ENCODE results near the gene CBLN3.

The CBLN3 gene

GRCh38 chr14:24414077-24414476 is 15.4 kb downstream of the CBLN3 start:
- Histone ChIP-seq H3K9ac (ENCODE audit: low read length) (no peak overlapping the region), H2BK5ac (ENCODE audit: low read depth, low read length, poor library complexity) (no peak overlapping the region), H3K36me3 (ENCODE audit: control insufficient read depth in 1 of 2, insufficient read depth in 2 of 2, low read length in 2 of 2) (peaks cover 56 to 62% of the 10 kb centered on the region in 2 experiments), H3K4me1 (ENCODE audit: control insufficient read depth in 1 of 2, insufficient read depth in 2 of 2, low read length in 2 of 2) (no peaks in the 10 kb centered on the region), H3K79me1 (ENCODE audit: low read length) (no peaks in the 10 kb centered on the region), H3K27ac (ENCODE audit: low read depth, low read length) (no peak overlapping the region), H4K91ac (ENCODE audit: low read depth, low read length) (no peak overlapping the region), H2AK5ac (ENCODE audit: low read length) (no peak overlapping the region), H2AFZ (ENCODE audit: insufficient read depth, low read length, poor library complexity) (no peak overlapping the region), H3K18ac (ENCODE audit: low read length) (no peak overlapping the region), H3K9me3 (ENCODE audit: insufficient read depth, low read depth, low read length) (no peaks in the 10 kb centered on the region), H3K4me3 (ENCODE audit: low read depth, low read length) (no peak overlapping the region), H3K23ac (ENCODE audit: low read length) (no peak overlapping the region), H4K8ac (ENCODE audit: low read depth, low read length) (no peak overlapping the region), H3K4ac (ENCODE audit: low read depth, low read length) (no peak overlapping the region), H3K14ac (ENCODE audit: low read length) (no peak overlapping the region), H4K12ac (ENCODE audit: low read depth, low read length) (no peak overlapping the region), H3K79me2 (ENCODE audit: control insufficient read depth, insufficient read depth, low read length, poor library complexity) (no peaks in the 10 kb centered on the region), H3K27me3 (ENCODE audit: insufficient read depth, low read length) (no peaks in the 10 kb centered on the region), H2BK120ac (ENCODE audit: insufficient read depth, low read length, poor library complexity) (no peak overlapping the region), H2BK12ac (ENCODE audit: low read length) (no peak overlapping the region), H3K4me2 (ENCODE audit: low read length) (no peak overlapping the region)
- no CpG with 5 or more reads among the region's 1 CpG for WGBS (ENCODE audit: extremely low coverage, insufficient coverage, insufficient read length)
- no peak for DNase-seq

- WGBS (ENCODE audit: extremely low coverage, insufficient coverage, insufficient read length) = no CpG with 5 or more reads among the region's 16 CpGs
- Histone ChIP-seq H3K79me1 (ENCODE audit: low read length) (no peaks in the 10 kb centered on the region), H2BK120ac (ENCODE audit: insufficient read depth, low read length, poor library complexity) (no peak overlapping the region), H3K9me3 (ENCODE audit: insufficient read depth, low read depth, low read length) (no peaks in the 10 kb centered on the region), H4K91ac (ENCODE audit: low read depth, low read length) (no peak overlapping the region), H4K12ac (ENCODE audit: low read depth, low read length) (no peak overlapping the region), H3K27ac (ENCODE audit: low read depth, low read length) (no peak overlapping the region), H3K23ac (ENCODE audit: low read length) (no peak overlapping the region), H2BK5ac (ENCODE audit: low read depth, low read length, poor library complexity) (no peak overlapping the region), H3K27me3 (ENCODE audit: insufficient read depth, low read length) (no peaks in the 10 kb centered on the region), H3K18ac (ENCODE audit: low read length) (no peak overlapping the region), H3K4me2 (ENCODE audit: low read length) (no peak overlapping the region), H3K79me2 (ENCODE audit: control insufficient read depth, insufficient read depth, low read length, poor library complexity) (no peaks in the 10 kb centered on the region), H3K14ac (ENCODE audit: low read length) (no peak overlapping the region), H3K4me3 (ENCODE audit: low read depth, low read length) (no peak overlapping the region), H3K4ac (ENCODE audit: low read depth, low read length) (no peak overlapping the region), H2BK12ac (ENCODE audit: low read length) (no peak overlapping the region), H2AK5ac (ENCODE audit: low read length) (no peak overlapping the region), H3K4me1 (ENCODE audit: control insufficient read depth in 1 of 2, insufficient read depth in 2 of 2, low read length in 2 of 2) (no peaks in the 10 kb centered on the region), H4K8ac (ENCODE audit: low read depth, low read length) (no peak overlapping the region), H3K36me3 (ENCODE audit: control insufficient read depth in 1 of 2, insufficient read depth in 2 of 2, low read length in 2 of 2) (peaks cover 74 to 85% of the 10 kb centered on the region in 2 experiments), H2AFZ (ENCODE audit: insufficient read depth, low read length, poor library complexity) (no peak overlapping the region), H3K9ac (ENCODE audit: low read length) (no peak overlapping the region)
- peak; percentile 47 to 74 for DNase-seq
Observed at GRCh38 chr14:24411443-24412389, 17.8 kb downstream of the CBLN3 start.

GRCh38 chr14:24409956-24410355 is 19.5 kb downstream of the CBLN3 start:
- Histone ChIP-seq H4K12ac (ENCODE audit: low read depth, low read length) (no peak overlapping the region), H3K79me2 (ENCODE audit: control insufficient read depth, insufficient read depth, low read length, poor library complexity) (no peaks in the 10 kb centered on the region), H3K4me2 (ENCODE audit: low read length) (no peak overlapping the region), H2BK5ac (ENCODE audit: low read depth, low read length, poor library complexity) (no peak overlapping the region), H2BK12ac (ENCODE audit: low read length) (no peak overlapping the region), H3K27ac (ENCODE audit: low read depth, low read length) (no peak overlapping the region), H3K4me1 (ENCODE audit: control insufficient read depth in 1 of 2, insufficient read depth in 2 of 2, low read length in 2 of 2) (no peaks in the 10 kb centered on the region), H3K4ac (ENCODE audit: low read depth, low read length) (no peak overlapping the region), H3K23ac (ENCODE audit: low read length) (no peak overlapping the region), H3K27me3 (ENCODE audit: insufficient read depth, low read length) (no peaks in the 10 kb centered on the region), H2AK5ac (ENCODE audit: low read length) (no peak overlapping the region), H4K91ac (ENCODE audit: low read depth, low read length) (no peak overlapping the region), H4K8ac (ENCODE audit: low read depth, low read length) (no peak overlapping the region), H3K14ac (ENCODE audit: low read length) (no peak overlapping the region), H3K9me3 (ENCODE audit: insufficient read depth, low read depth, low read length) (no peaks in the 10 kb centered on the region), H3K36me3 (ENCODE audit: control insufficient read depth in 1 of 2, insufficient read depth in 2 of 2, low read length in 2 of 2) (peaks cover 67 to 74% of the 10 kb centered on the region in 2 experiments), H2BK120ac (ENCODE audit: insufficient read depth, low read length, poor library complexity) (no peak overlapping the region), H3K9ac (ENCODE audit: low read length) (no peak overlapping the region), H3K4me3 (ENCODE audit: low read depth, low read length) (no peak overlapping the region), H2AFZ (ENCODE audit: insufficient read depth, low read length, poor library complexity) (no peak overlapping the region), H3K79me1 (ENCODE audit: low read length) (no peaks in the 10 kb centered on the region), H3K18ac (ENCODE audit: low read length) (no peak overlapping the region)
- WGBS (ENCODE audit: extremely low coverage, insufficient coverage, insufficient read length) = no CpG with 5 or more reads among the region's 10 CpGs
- no peak for DNase-seq

DNA sequence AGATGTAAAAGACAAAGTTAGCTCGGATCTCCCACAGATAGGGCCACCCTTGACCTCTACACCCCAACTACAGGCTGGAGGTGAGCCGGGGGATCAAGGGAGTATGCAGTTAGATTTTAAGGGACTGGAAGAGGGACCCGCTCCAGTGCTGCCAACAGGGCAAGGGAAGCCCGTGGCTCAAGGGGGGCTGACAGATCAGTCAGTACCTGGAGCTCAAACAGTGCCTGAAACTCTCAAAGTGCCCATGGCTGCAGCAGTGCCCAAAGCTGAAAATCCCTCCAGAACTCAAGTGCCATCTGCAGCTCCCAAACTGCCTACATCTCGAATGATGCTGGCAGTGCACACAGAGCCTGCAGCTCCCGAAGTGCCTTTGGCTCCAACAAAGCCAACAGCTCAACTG is 20.3 kb downstream of the CBLN3 start:
- Histone ChIP-seq H3K4ac (ENCODE audit: low read depth, low read length) (no peak overlapping the region), H2BK120ac (ENCODE audit: insufficient read depth, low read length, poor library complexity) (no peak overlapping the region), H3K79me2 (ENCODE audit: control insufficient read depth, insufficient read depth, low read length, poor library complexity) (no peaks in the 10 kb centered on the region), H3K27me3 (ENCODE audit: insufficient read depth, low read length) (no peaks in the 10 kb centered on the region), H3K4me3 (ENCODE audit: low read depth, low read length) (no peak overlapping the region), H3K36me3 (ENCODE audit: control insufficient read depth in 1 of 2, insufficient read depth in 2 of 2, low read length in 2 of 2) (peaks cover 61 to 70% of the 10 kb centered on the region in 2 experiments), H3K9ac (ENCODE audit: low read length) (no peak overlapping the region), H3K4me1 (ENCODE audit: control insufficient read depth in 1 of 2, insufficient read depth in 2 of 2, low read length in 2 of 2) (no peaks in the 10 kb centered on the region), H3K9me3 (ENCODE audit: insufficient read depth, low read depth, low read length) (no peaks in the 10 kb centered on the region), H2AFZ (ENCODE audit: insufficient read depth, low read length, poor library complexity) (no peak overlapping the region), H3K79me1 (ENCODE audit: low read length) (no peaks in the 10 kb centered on the region), H4K12ac (ENCODE audit: low read depth, low read length) (no peak overlapping the region), H2BK12ac (ENCODE audit: low read length) (no peak overlapping the region), H3K27ac (ENCODE audit: low read depth, low read length) (no peak overlapping the region), H3K18ac (ENCODE audit: low read length) (no peak overlapping the region), H3K23ac (ENCODE audit: low read length) (no peak overlapping the region), H3K4me2 (ENCODE audit: low read length) (no peak overlapping the region), H2BK5ac (ENCODE audit: low read depth, low read length, poor library complexity) (no peak overlapping the region), H4K91ac (ENCODE audit: low read depth, low read length) (no peak overlapping the region), H4K8ac (ENCODE audit: low read depth, low read length) (no peak overlapping the region), H3K14ac (ENCODE audit: low read length) (no peak overlapping the region), H2AK5ac (ENCODE audit: low read length) (no peak overlapping the region)
- DNase-seq = no peak
- WGBS (ENCODE audit: extremely low coverage, insufficient coverage, insufficient read length) = no CpG with 5 or more reads among the region's 6 CpGs
